H1 (cell line): ENCODE data around the gene KCNMB2. TPM values are rescaled to one million over a fixed set of nuclear protein-coding genes. Genes with fewer than 3 reads are reported as not detected.

Experiments
- CTCF ChIA-PET: fragments of 300-600 bp; sonication (Branson Sonifier 250); formaldehyde crosslinking; loops from one replicate; lab custom pipeline; 2021; ENCODE audit not compliant: partially characterized antibody; lab: Charles Lee
- POLR2A ChIA-PET: fragments of 300-600 bp; sonication (Branson Sonifier 250); formaldehyde crosslinking; loops from one replicate; lab custom pipeline; 2021; ENCODE audit warnings: inconsistent platforms; ENCODE audit not compliant: partially characterized antibody; lab: Charles Lee
- DNase-seq, 2 experiments: peaks; one replicate each; pipeline versions ENCODE4 v3.0.0 to v3.0.0-alpha.2; 2010 to 2022; ENCODE audit warnings: low spot score in 2 of 2, low read depth in 1 of 2, mixed read lengths in 1 of 2
- FAIRE-seq: peaks from 2 replicates; lab custom pipeline; 2011; peaks lifted over from hg19 to GRCh38; lab: Jason Lieb, UNC
- H2AFZ ChIP-seq: 2 replicates; pipeline ENCODE4 v1.8.1; 2012; ENCODE audit warnings: low read length, inconsistent platforms
- H2AK5ac ChIP-seq: 2 replicates; pipeline ENCODE4 v1.6.1; 2013; ENCODE audit warnings: low read depth, low read length
- H2BK120ac ChIP-seq: replicated peaks from 2 replicates; pipeline ENCODE3; 2013; ENCODE audit warnings: low read depth, low read length, inconsistent platforms
- H2BK12ac ChIP-seq: 2 replicates; pipeline ENCODE4 v1.6.1; 2013; ENCODE audit warnings: low read depth, low read length
- H2BK15ac ChIP-seq: 2 replicates; pipeline ENCODE4 v1.6.1; 2013; ENCODE audit warnings: low read length
- H2BK20ac ChIP-seq: 2 replicates; pipeline ENCODE4 v1.6.1; 2013; ENCODE audit warnings: low read length
- H2BK5ac ChIP-seq: 2 replicates; pipeline ENCODE4 v1.6.1; 2013; ENCODE audit warnings: low read depth, low read length
- H3K14ac ChIP-seq: 2 replicates; pipeline ENCODE4 v1.6.1; 2013; ENCODE audit warnings: inconsistent platforms; ENCODE audit not compliant: insufficient read length
- H3K18ac ChIP-seq: 2 replicates; pipeline ENCODE4 v1.6.1; 2013; ENCODE audit warnings: low read length; ENCODE audit errors: extremely low read depth
- H3K23ac ChIP-seq: 2 replicates; pipeline ENCODE4 v1.6.1; 2013; ENCODE audit warnings: inconsistent platforms; ENCODE audit not compliant: insufficient read length
- H3K23me2 ChIP-seq: 2 replicates; pipeline ENCODE4 v1.6.1; 2013; ENCODE audit warnings: low read depth, low read length
- H3K27ac ChIP-seq: 2 replicates; pipeline ENCODE4 v1.6.1; 2011; ENCODE audit warnings: low read depth, low read length, inconsistent platforms
- H3K27me3 ChIP-seq, 4 experiments: replicated peaks in 1 of 4; 1 replicate in 1 of 4; 2 replicates in 3 of 4; pipeline versions ENCODE4 v1.6.1 to v1.8.1; 2011 to 2013; ENCODE audit warnings: low read length in 3 of 4, mild to moderate bottlenecking in 3 of 4, inconsistent platforms in 2 of 4, mixed read lengths in 2 of 4, moderate library complexity in 1 of 4; ENCODE audit not compliant: control insufficient read depth in 3 of 4, insufficient read depth in 3 of 4; ENCODE audit errors: extremely low read depth in 1 of 4
- H3K36me3 ChIP-seq, 4 experiments: 2 replicates each; pipeline versions ENCODE4 v1.6.1 to v1.8.1; 2011 to 2013; ENCODE audit warnings: mild to moderate bottlenecking in 4 of 4, low read length in 3 of 4, moderate library complexity in 2 of 4, control low read depth in 1 of 4, inconsistent platforms in 1 of 4; ENCODE audit not compliant: insufficient read depth in 4 of 4, control insufficient read depth in 2 of 4
- H3K4ac ChIP-seq: replicated peaks from 2 replicates; pipeline ENCODE3; 2013; ENCODE audit warnings: low read length, low read depth, mixed read lengths, inconsistent platforms; ENCODE audit not compliant: insufficient read length
- H3K4me1 ChIP-seq, 4 experiments: replicated peaks in 1 of 4; 1 replicate in 1 of 4; 2 replicates in 3 of 4; pipeline versions ENCODE4 v1.6.1 to v1.8.1; 2011 to 2013; ENCODE audit warnings: low read length in 3 of 4, inconsistent platforms in 2 of 4, mixed read lengths in 1 of 4; ENCODE audit not compliant: insufficient read depth in 4 of 4, control insufficient read depth in 3 of 4
- H3K4me2 ChIP-seq, 2 experiments: 2 replicates each; pipeline versions ENCODE4 v1.6.1 to v1.8.1; 2011 to 2013; ENCODE audit warnings: low read depth in 2 of 2, low read length in 2 of 2, control low read depth in 1 of 2, inconsistent platforms in 1 of 2, mild to moderate bottlenecking in 1 of 2; ENCODE audit not compliant: insufficient read depth in 1 of 2
- H3K4me3 ChIP-seq, 4 experiments: fragments of 200-600, 300-600 bp in 1 of 4; sonication (generic), shearing (Covaris generic), sonication (Bioruptor Twin) in 1 of 4; 2 replicates each; pipeline versions ENCODE4 v1.5.1 to v1.8.1; 2011 to 2016; ENCODE audit warnings: low read length in 4 of 4, low read depth in 3 of 4, control low read depth in 2 of 4, inconsistent platforms in 2 of 4, mild to moderate bottlenecking in 2 of 4, mixed read lengths in 1 of 4, moderate library complexity in 1 of 4; ENCODE audit not compliant: insufficient read depth in 2 of 4; ENCODE audit errors: extremely low read depth in 1 of 4
- H3K56ac ChIP-seq: replicated peaks from 2 replicates; pipeline ENCODE3; 2013; ENCODE audit warnings: low read depth, mild to moderate bottlenecking, mixed read lengths, low read length, inconsistent platforms; ENCODE audit not compliant: insufficient read length
- H3K79me1 ChIP-seq: 2 replicates; pipeline ENCODE4 v1.6.1; 2013; ENCODE audit warnings: low read depth, low read length, control low read depth
- H3K79me2 ChIP-seq, 2 experiments: 2 replicates each; pipeline versions ENCODE4 v1.6.1 to v1.8.1; 2012 to 2013; ENCODE audit warnings: low read length in 2 of 2, mild to moderate bottlenecking in 2 of 2, inconsistent platforms in 1 of 2; ENCODE audit not compliant: insufficient read depth in 2 of 2, control insufficient read depth in 1 of 2
- H3K9ac ChIP-seq, 4 experiments: replicated peaks in 1 of 4; 1 replicate in 1 of 4; 2 replicates in 3 of 4; pipeline versions ENCODE4 v1.6.1 to v1.8.1; 2011 to 2013; ENCODE audit warnings: low read depth in 3 of 4, low read length in 3 of 4, control low read depth in 2 of 4, mild to moderate bottlenecking in 2 of 4, moderate library complexity in 2 of 4, inconsistent platforms in 1 of 4; ENCODE audit errors: extremely low read depth in 1 of 4
- H3K9me3 ChIP-seq, 2 experiments: 2 replicates each; pipeline versions ENCODE4 v1.6.1 to v1.8.1; 2012 to 2013; ENCODE audit warnings: mild to moderate bottlenecking in 2 of 2, moderate library complexity in 2 of 2, control low read depth in 1 of 2, inconsistent platforms in 1 of 2, low read depth in 1 of 2, low read length in 1 of 2, mixed read lengths in 1 of 2; ENCODE audit not compliant: insufficient read depth in 2 of 2
- H4K20me1 ChIP-seq, 2 experiments: replicated peaks in 1 of 2; 2 replicates each; pipeline versions ENCODE3 to v1.8.1; 2011 to 2013; ENCODE audit warnings: inconsistent platforms in 2 of 2, low read length in 2 of 2, mild to moderate bottlenecking in 1 of 2; ENCODE audit not compliant: insufficient read depth in 2 of 2, control insufficient read depth in 1 of 2
- H4K5ac ChIP-seq: 2 replicates; pipeline ENCODE4 v1.6.1; 2013; ENCODE audit warnings: low read length, low read depth, mixed read lengths, inconsistent platforms; ENCODE audit not compliant: insufficient read length
- H4K8ac ChIP-seq: 2 replicates; pipeline ENCODE4 v1.8.0; 2013; ENCODE audit warnings: mild to moderate bottlenecking, moderate library complexity, low read length, inconsistent platforms; ENCODE audit not compliant: insufficient read depth; ENCODE audit errors: extremely low read depth
- H4K91ac ChIP-seq: replicated peaks from 2 replicates; pipeline ENCODE3; 2013; ENCODE audit warnings: low read length, mixed read lengths, inconsistent platforms; ENCODE audit not compliant: insufficient read length
- CHD1 ChIP-seq: IDR thresholded peaks from 2 replicates; pipeline ENCODE4 v1.6.1; 2012; ENCODE audit warnings: low read depth, low read length, improper control_type of control experiment
- MAFK ChIP-seq: IDR thresholded peaks from 2 replicates; pipeline ENCODE4 v1.6.1; 2012; ENCODE audit warnings: low read depth, mild to moderate bottlenecking, improper control_type of control experiment, low read length
- MAX ChIP-seq: IDR thresholded peaks from 2 replicates; pipeline ENCODE4 v1.6.1; 2012; ENCODE audit warnings: inconsistent platforms
- RBBP5 ChIP-seq: IDR thresholded peaks from 2 replicates; pipeline ENCODE4 v1.7.1; 2012; ENCODE audit warnings: low read depth, mild to moderate bottlenecking, inconsistent platforms, low read length, moderate library complexity, borderline replicate concordance
- WGBS, 2 experiments: shearing (Covaris generic) in 1 of 2; methylation state at CpG; one replicate each; pipeline versions ENCODE4 v1.1.6 to v1.1.7; 2013 to 2015; ENCODE audit warnings: low lambda C conversion rate in 2 of 2, mixed read lengths in 2 of 2, inconsistent platforms in 1 of 2, low coverage in 1 of 2, missing lambda C conversion rate in 1 of 2; ENCODE audit not compliant: insufficient replicate concordance in 2 of 2, insufficient coverage in 1 of 2, insufficient read length in 1 of 2; ENCODE audit errors: extremely low coverage in 1 of 2, missing lambda C conversion rate in 1 of 2; 5-methylcytosine and 5-hydroxymethylcytosine counted together
- polyA plus RNA-seq, 7 experiments: library from polyadenylated mRNA; depleted of rRNA in 3 of 7; stranded (reverse) in 5 of 7; unstranded in 2 of 7; fragments of >200 nt in 5 of 7; fragments of 200-250 nt in 2 of 7; gene quantifications; 1 replicate in 5 of 7; 2 replicates in 1 of 7; 4 replicates in 1 of 7; pipeline versions ENCODE4 v1.2.1 to v1.2.3, GENCODE V29; 2011 to 2013; ENCODE audit warnings: missing spikeins in 2 of 7, mixed read lengths in 2 of 7
- total RNA-seq: library from RNA; stranded (reverse); fragmentation: NEBNext Ultra II Directional; extraction: Animal tissue kit (Norgen Biotek cat#: 25700); gene quantifications from 2 replicates; pipeline ENCODE4 v1.2.1, GENCODE V29; 2021
- TF ChIP-seq, protein P1 (sequence below): IDR thresholded peaks from 2 replicates; pipeline ENCODE4 v1.6.1; 2011; ENCODE audit warnings: low read depth, mild to moderate bottlenecking, low read length; ENCODE audit not compliant: insufficient read depth

Gene KCNMB2
- total and polyA plus RNA-seq, 2 of the 8 experiments (the other 6 are each of a cell fraction or from before 2014, with no cell fraction given) = not detected

DNA sequence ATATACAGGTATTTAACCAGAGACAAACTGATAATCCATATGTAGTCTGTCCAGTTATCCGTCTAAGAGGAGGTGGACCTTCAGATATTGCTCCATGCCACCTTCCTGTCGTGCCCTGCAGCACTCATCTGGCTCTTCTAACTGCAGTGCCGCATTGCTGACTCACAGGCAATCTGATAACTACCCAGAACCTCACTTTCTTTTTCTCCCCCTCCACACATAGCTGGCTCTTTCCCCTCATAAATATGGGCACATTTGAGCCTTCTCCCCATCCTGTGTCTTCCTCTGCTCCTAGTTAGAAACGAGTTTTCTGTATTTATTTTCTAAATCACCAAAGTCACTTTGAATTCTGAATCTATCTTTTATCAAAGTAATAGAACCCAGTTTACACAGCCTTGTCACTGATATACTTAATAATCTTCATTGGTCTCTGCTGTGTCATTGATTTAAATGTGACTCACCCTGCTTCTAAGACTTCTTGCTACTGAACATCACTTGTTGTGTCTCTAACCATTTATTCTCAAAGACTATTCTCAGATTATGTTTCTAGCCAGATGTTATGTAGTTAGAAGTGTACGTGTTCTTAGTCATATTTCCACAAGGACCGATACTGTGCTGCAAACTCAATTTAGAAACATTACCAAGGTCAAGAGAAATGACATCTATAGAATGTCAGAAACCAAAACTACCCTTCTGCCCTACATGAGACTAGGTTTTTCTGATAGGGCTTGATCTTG lies 17.4 kb upstream of the KCNMB2 start:
- Histone ChIP-seq H2BK15ac (no peak overlapping the region), H2BK20ac (no peak overlapping the region), H3K18ac (no peak overlapping the region), H2BK5ac (no peak overlapping the region), H4K91ac (no peak overlapping the region), H2AK5ac (no peak overlapping the region), H3K23ac (no peak overlapping the region), H4K5ac (no peak overlapping the region), H2AFZ (no peak overlapping the region), H3K4me2 (no peak overlapping the region), H3K56ac (no peak overlapping the region), H3K4me1 (no peaks in the 10 kb centered on the region), H3K9ac (no peak overlapping the region), H3K9me3 (no peaks in the 10 kb centered on the region), H2BK12ac (no peak overlapping the region), H3K4me3 (no peak overlapping the region), H3K4ac (no peak overlapping the region), H3K14ac (no peak overlapping the region), H3K79me2 (no peaks in the 10 kb centered on the region), H4K20me1 (no peaks in the 10 kb centered on the region), H3K27me3 (no peaks in the 10 kb centered on the region), H4K8ac (no peak overlapping the region), H3K23me2 (no peaks in the 10 kb centered on the region), H3K27ac (no peak overlapping the region), H3K79me1 (no peaks in the 10 kb centered on the region), H2BK120ac (no peak overlapping the region), H3K36me3 (no peaks in the 10 kb centered on the region)
- ChIA-PET POLR2A (no interaction called here), CTCF (interaction anchor here (1.2 kb wide), 1 partner anchor 11 kb away, joined by 5 read pairs; no protein-coding TSS in a partner anchor)
- WGBS, 2 experiments = 88% methylated on average over 6 of the region's 6 CpGs; no CpG with 5 or more reads in 1 of the 2 experiments
- FAIRE-seq (no peak), DNase-seq (no peak)
- no peak for TF ChIP-seq MAFK
- TF ChIP-seq RBBP5 = no peak
- no peak for TF ChIP-seq MAX
- TF ChIP-seq, protein P1, sequence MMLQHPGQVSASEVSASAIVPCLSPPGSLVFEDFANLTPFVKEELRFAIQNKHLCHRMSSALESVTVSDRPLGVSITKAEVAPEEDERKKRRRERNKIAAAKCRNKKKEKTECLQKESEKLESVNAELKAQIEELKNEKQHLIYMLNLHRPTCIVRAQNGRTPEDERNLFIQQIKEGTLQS = no peak
- no peak for TF ChIP-seq CHD1
